BLaER1 treated with 17β-estradiol and CSF1 and Interleukin-3, amounts not matched to agents 10 nM and 100 nM (cell line): ENCODE results near the gene DMBT1.
A peak's percentile ranks its signal among the peaks of the same experiment; 100 is the strongest.

ENCODE experiments used
- H3K27ac ChIP-seq, 11 experiments: shearing (Covaris generic); formaldehyde crosslinking; 2 replicates each; pipeline ENCODE4 v1.8.1; 2022
- H3K27me3 ChIP-seq, 11 experiments: shearing (Covaris generic); formaldehyde crosslinking; 2 replicates each; pipeline ENCODE4 v1.8.1; 2022
- H3K36me3 ChIP-seq, 11 experiments: shearing (Covaris generic); formaldehyde crosslinking; 2 replicates each; pipeline ENCODE4 v1.8.1; 2022
- H3K4me1 ChIP-seq, 10 experiments: shearing (Covaris generic); formaldehyde crosslinking; 2 replicates each; pipeline ENCODE4 v1.8.1; 2022
- H3K4me2 ChIP-seq, 11 experiments: shearing (Covaris generic); formaldehyde crosslinking; 2 replicates each; pipeline ENCODE4 v1.8.1; 2022
- H3K4me3 ChIP-seq, 10 experiments: shearing (Covaris generic); formaldehyde crosslinking; 2 replicates each; pipeline ENCODE4 v1.8.1; 2022
- H3K9ac ChIP-seq, 11 experiments: shearing (Covaris generic); formaldehyde crosslinking; 2 replicates each; pipeline ENCODE4 v1.8.1; 2022
- H3K9me3 ChIP-seq, 11 experiments: shearing (Covaris generic); formaldehyde crosslinking; replicated peaks in 1 of 11; 2 replicates each; pipeline ENCODE4 v1.8.1; 2022
- H4K20me1 ChIP-seq, 11 experiments: shearing (Covaris generic); formaldehyde crosslinking; 2 replicates each; pipeline ENCODE4 v1.8.1; 2022
- Cebpa-rat ChIP-seq, 11 experiments: shearing (Covaris generic); IDR thresholded peaks; 2 replicates each; pipeline ENCODE4 v1.8.1; 2022

The DMBT1 gene

GRCh38 chr10:122541541-122542002 lies 19.0 kb upstream of the DMBT1 start:
- Histone ChIP-seq H3K4me1 (peaks cover 53 to 82% (median 67%) of the 10 kb centered on the region in 10 experiments), H3K4me3 (peak overlapping the region in 2 of 10 experiments; percentile 1 to 16; a peak in 1 of 20 replicates), H3K27me3 (no peaks in the 10 kb centered on the region), H3K4me2 (peak overlapping the region; percentile 40 to 83 (median 68); a peak in 21 of 22 replicates), H3K9ac (peak overlapping the region in 9 of 11 experiments; percentile 53 to 83 (median 68); a peak in 18 of 22 replicates), H3K9me3 (peaks cover 5 to 37% (median 18%) of the 10 kb centered on the region in 11 experiments; a peak in 20 of 22 replicates), H3K36me3 (no peaks in the 10 kb centered on the region), H4K20me1 (no peaks in the 10 kb centered on the region), H3K27ac (peak overlapping the region in 10 of 11 experiments; percentile 27 to 97 (median 90); a peak in 20 of 22 replicates)
- TF ChIP-seq Cebpa-rat (IDR thresholded peaks at IDR 0.05): peak in 8 of 11 experiments; percentile 28 to 90 (median 86); a peak in 13 of 22 replicates

GRCh38 chr10:122543676-122544445 lies 16.7 kb upstream of the DMBT1 start:
- no peaks in the 10 kb centered on the region for H3K27me3 ChIP-seq
- H4K20me1 ChIP-seq: no peaks in the 10 kb centered on the region
- H3K9ac ChIP-seq: peak overlapping the region in 2 of 11 experiments; percentile 29 to 40; a peak in 3 of 22 replicates
- H3K36me3 ChIP-seq: no peaks in the 10 kb centered on the region
- peaks cover 58 to 94% (median 72%) of the 10 kb centered on the region in 10 experiments for H3K4me1 ChIP-seq
- H3K4me2 ChIP-seq: peak overlapping the region; percentile 45 to 83 (median 68)
- peak overlapping the region in 9 of 11 experiments; percentile 30 to 97 (median 91); a peak in 17 of 22 replicates for H3K27ac ChIP-seq
- peaks cover 0 to 22% (median 4%) of the 10 kb centered on the region in 11 experiments; a peak in 10 of 22 replicates for H3K9me3 ChIP-seq
- H3K4me3 ChIP-seq: 0 out of 20 replicates have a peak overlapping the region, but pooled peaks of 1 of the 10 experiments have one; percentile 5
- TF ChIP-seq Cebpa-rat (IDR thresholded peaks at IDR 0.05): no peak

- peak overlapping the region in 9 of 11 experiments; percentile 30 to 97 (median 91); a peak in 17 of 22 replicates for H3K27ac ChIP-seq
- TF ChIP-seq Cebpa-rat (IDR thresholded peaks at IDR 0.05): no peak
- 0 out of 20 replicates have a peak overlapping the region, but pooled peaks of 1 of the 10 experiments have one; percentile 5 for H3K4me3 ChIP-seq
- no peaks in the 10 kb centered on the region for H3K36me3 ChIP-seq
- H3K4me2 ChIP-seq: peak overlapping the region; percentile 45 to 83 (median 68)
- peak overlapping the region in 2 of 11 experiments; percentile 29 to 40; a peak in 3 of 22 replicates for H3K9ac ChIP-seq
- H3K9me3 ChIP-seq: peaks cover 0 to 22% (median 4%) of the 10 kb centered on the region in 11 experiments; a peak in 9 of 22 replicates
- H3K4me1 ChIP-seq: peaks cover 58 to 88% (median 73%) of the 10 kb centered on the region in 10 experiments
- H3K27me3 ChIP-seq: no peaks in the 10 kb centered on the region
- H4K20me1 ChIP-seq: no peaks in the 10 kb centered on the region
Measured at GRCh38 chr10:122544493-122544892, 16.1 kb upstream of the DMBT1 start.

GRCh38 chr10:122546242-122546641 lies 14.3 kb upstream of the DMBT1 start:
- no peak for TF ChIP-seq Cebpa-rat (IDR thresholded peaks at IDR 0.05)
- peak overlapping the region in 3 of 11 experiments; percentile 26 to 97 (median 28); a peak in 3 of 22 replicates for H3K27ac ChIP-seq
- H3K9ac ChIP-seq: no peak overlapping the region
- no peaks in the 10 kb centered on the region for H4K20me1 ChIP-seq
- no peaks in the 10 kb centered on the region for H3K36me3 ChIP-seq
- H3K27me3 ChIP-seq: no peaks in the 10 kb centered on the region
- no peak overlapping the region; a peak in 1 of 22 replicates for H3K4me2 ChIP-seq
- no peak overlapping the region for H3K4me3 ChIP-seq
- H3K4me1 ChIP-seq: peaks cover 40 to 73% (median 60%) of the 10 kb centered on the region in 10 experiments
- peaks cover 0 to 6% (median under 1%) of the 10 kb centered on the region in 11 experiments; a peak in 4 of 22 replicates for H3K9me3 ChIP-seq

GRCh38 chr10:122548407-122549085 lies 12.0 kb upstream of the DMBT1 start:
- Histone ChIP-seq H3K4me2 (peak overlapping the region in 8 of 11 experiments; percentile 31 to 59 (median 48); a peak in 15 of 22 replicates), H3K9ac (no peak overlapping the region), H3K9me3 (peaks cover 0 to 6% (median 0%) of the 10 kb centered on the region in 11 experiments; a peak in 2 of 22 replicates), H3K4me3 (no peak overlapping the region), H3K27me3 (no peaks in the 10 kb centered on the region), H3K27ac (no peak overlapping the region; a peak in 1 of 22 replicates), H3K36me3 (no peaks in the 10 kb centered on the region), H4K20me1 (no peaks in the 10 kb centered on the region), H3K4me1 (peaks cover 17 to 59% (median 49%) of the 10 kb centered on the region in 10 experiments)
- TF ChIP-seq Cebpa-rat (IDR thresholded peaks at IDR 0.05): no peak

GRCh38 chr10:122549636-122550035 lies 10.9 kb upstream of the DMBT1 start:
- TF ChIP-seq Cebpa-rat (IDR thresholded peaks at IDR 0.05): no peak
- Histone ChIP-seq H3K4me3 (no peak overlapping the region), H3K27ac (peak overlapping the region in 3 of 11 experiments; percentile 19 to 48 (median 38); a peak in 1 of 22 replicates), H3K9me3 (peaks cover 0 to 8% (median 0%) of the 10 kb centered on the region in 11 experiments; a peak in 4 of 22 replicates), H3K4me2 (peak overlapping the region in 2 of 11 experiments; percentile 7; a peak in 1 of 22 replicates), H3K9ac (no peak overlapping the region), H3K27me3 (no peaks in the 10 kb centered on the region), H3K4me1 (peaks cover 6 to 48% (median 38%) of the 10 kb centered on the region in 10 experiments), H4K20me1 (no peaks in the 10 kb centered on the region), H3K36me3 (no peaks in the 10 kb centered on the region)

GRCh38 chr10:122550427-122550826 lies 10.1 kb upstream of the DMBT1 start:
- Histone ChIP-seq H3K4me1 (peaks cover 0 to 40% (median 31%) of the 10 kb centered on the region in 10 experiments; a peak in 17 of 20 replicates), H3K4me3 (no peak overlapping the region), H4K20me1 (no peaks in the 10 kb centered on the region), H3K9ac (no peak overlapping the region), H3K27me3 (no peaks in the 10 kb centered on the region), H3K36me3 (no peaks in the 10 kb centered on the region), H3K9me3 (peaks cover 0 to 9% (median 0%) of the 10 kb centered on the region in 11 experiments; a peak in 3 of 22 replicates), H3K4me2 (no peak overlapping the region), H3K27ac (no peak overlapping the region)
- no peak for TF ChIP-seq Cebpa-rat (IDR thresholded peaks at IDR 0.05)

- Histone ChIP-seq H3K4me1 (peaks cover 0 to 38% (median 29%) of the 10 kb centered on the region in 10 experiments; a peak in 16 of 20 replicates), H3K36me3 (no peaks in the 10 kb centered on the region), H3K27ac (peak overlapping the region in 3 of 11 experiments; percentile 9 to 54 (median 48); a peak in 4 of 22 replicates), H3K4me3 (no peak overlapping the region), H3K9ac (no peak overlapping the region), H3K4me2 (peak overlapping the region in 4 of 11 experiments; percentile 12 to 26 (median 20); a peak in 3 of 22 replicates), H3K27me3 (no peaks in the 10 kb centered on the region), H3K9me3 (peaks cover 0 to 9% (median 0%) of the 10 kb centered on the region in 11 experiments; a peak in 3 of 22 replicates), H4K20me1 (no peaks in the 10 kb centered on the region)
- no peak for TF ChIP-seq Cebpa-rat (IDR thresholded peaks at IDR 0.05)
Measured at GRCh38 chr10:122550983-122551382, 9.6 kb upstream of the DMBT1 start.
